Activated T-helper 17 cell treated with anti-CD3 and anti-CD28 coated beads, Interleukin-2, amount 50 U/mL, for 72 hours (primary cell): ENCODE results near the gene BATF2. TPM values are rescaled to one million over a fixed set of nuclear protein-coding genes. Genes with fewer than 3 reads are reported as not detected.
"Not testable (repeated sequence)": the region's sequence is repeated elsewhere in the genome, so short reads cannot be mapped to it uniquely, and the experiment has no call there.

Experiments used
- ATAC-seq: fragments of 150-1000 bp; cut with Tn5 transposase; replicated peaks from 2 replicates; pipeline ENCODE4 v1.10.0; 2021; ENCODE audit warnings: mild to moderate bottlenecking, moderate library complexity
- H3K27ac Mint-ChIP-seq: one replicate; pipeline ENCODE4 v1.8.0; 2022; ENCODE audit warnings: mixed read lengths
- H3K27me3 Mint-ChIP-seq: one replicate; pipeline ENCODE4 v1.8.0; 2022; ENCODE audit warnings: mixed read lengths
- H3K36me3 Mint-ChIP-seq: one replicate; pipeline ENCODE4 v1.8.0; 2022; ENCODE audit warnings: low read depth, mild to moderate bottlenecking, mixed read lengths
- H3K4me1 Mint-ChIP-seq: one replicate; pipeline ENCODE4 v1.8.0; 2022; ENCODE audit warnings: mixed read lengths
- H3K4me3 Mint-ChIP-seq: one replicate; pipeline ENCODE4 v1.8.0; 2022; ENCODE audit warnings: mild to moderate bottlenecking, mixed read lengths
- H3K9me3 Mint-ChIP-seq: one replicate; pipeline ENCODE4 v1.8.0; 2022; ENCODE audit warnings: mixed read lengths
- total RNA-seq, 2 donors: library from RNA; stranded (reverse); gene quantifications; one replicate each; pipeline ENCODE4 v1.2.3, GENCODE V29; 2022

The BATF2 gene
- total RNA-seq, 2 donors from 2014 or later = 0.28 to 0.37 TPM

DNA sequence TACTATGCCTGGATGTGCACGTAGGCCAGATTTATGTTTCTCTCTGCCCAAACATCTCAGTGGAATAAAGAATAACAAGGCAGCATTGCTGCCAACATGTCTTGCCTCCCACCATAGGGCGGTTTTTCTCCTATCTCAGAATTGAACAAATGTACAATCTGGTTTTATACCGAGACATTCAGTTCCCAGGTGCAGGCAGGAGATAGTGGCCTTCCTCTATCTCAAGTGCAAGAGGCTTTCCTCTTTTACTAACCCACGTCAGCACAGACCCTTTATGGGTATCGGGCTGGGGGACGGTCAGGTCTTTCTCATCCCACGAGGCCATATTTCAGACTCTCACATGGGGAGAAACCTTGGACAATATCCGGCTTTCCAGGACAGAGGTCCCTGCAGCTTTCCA, 26.7 kb upstream of the BATF2 start:
- Mint-ChIP-seq H3K4me1 (peaks cover 11% of the 10 kb centered on the region), H3K36me3 (peaks cover 12% of the 10 kb centered on the region)
- H3K27ac Mint-ChIP-seq, H3K27me3 Mint-ChIP-seq, H3K4me3 Mint-ChIP-seq, ATAC-seq, H3K9me3 Mint-ChIP-seq: not testable (repeated sequence)

DNA sequence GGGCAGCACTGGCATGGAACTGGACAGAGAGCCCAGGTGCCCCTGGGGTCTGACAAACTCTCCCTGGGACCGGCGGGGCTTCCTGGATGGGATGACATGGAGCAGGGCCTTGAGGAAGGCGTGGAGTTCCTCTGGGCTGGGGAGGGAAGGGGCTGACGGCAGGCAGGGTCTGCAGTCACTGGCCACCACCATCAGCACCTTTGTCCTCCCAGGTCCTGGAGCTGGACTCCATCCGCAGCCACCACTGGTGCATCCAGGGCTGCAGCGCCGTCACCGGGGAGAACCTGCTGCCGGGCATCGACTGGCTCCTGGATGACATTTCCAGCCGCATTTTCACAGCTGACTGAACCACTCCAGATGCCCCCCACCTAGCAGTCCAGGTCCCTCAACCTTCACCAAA, 24.7 kb upstream of the BATF2 start:
- ATAC-seq = no peak
- Mint-ChIP-seq H3K27me3 (no peaks in the 10 kb centered on the region), H3K4me3 (no peak overlapping the region), H3K9me3 (no peaks in the 10 kb centered on the region), H3K36me3 (peaks cover 17% of the 10 kb centered on the region), H3K4me1 (peaks cover 5% of the 10 kb centered on the region), H3K27ac (no peak overlapping the region)

DNA sequence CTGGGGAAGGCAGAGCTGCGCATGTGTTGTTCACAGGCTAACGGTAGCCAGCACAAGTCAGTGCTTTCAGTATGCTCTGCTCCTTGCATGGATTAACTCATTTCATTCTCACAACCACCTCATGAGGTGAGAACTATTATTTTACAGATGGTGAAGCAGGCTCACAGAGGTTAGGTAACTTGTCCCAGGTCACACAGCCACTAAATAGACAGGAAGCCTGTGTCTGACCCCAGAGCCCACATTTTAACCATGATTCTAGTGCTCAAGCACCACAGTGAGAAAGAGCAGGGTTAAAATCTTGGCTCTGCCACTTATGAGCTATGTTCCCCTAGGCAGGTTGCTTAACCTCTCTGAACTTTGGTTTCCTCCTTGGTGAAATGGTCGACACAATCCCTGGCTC, 24.2 kb upstream of the BATF2 start:
- Mint-ChIP-seq H3K4me1 (peaks cover 9% of the 10 kb centered on the region), H3K36me3 (peaks cover 18% of the 10 kb centered on the region), H3K27me3 (no peaks in the 10 kb centered on the region), H3K9me3 (no peaks in the 10 kb centered on the region), H3K4me3 (no peak overlapping the region), H3K27ac (no peak overlapping the region)
- no peak for ATAC-seq

DNA sequence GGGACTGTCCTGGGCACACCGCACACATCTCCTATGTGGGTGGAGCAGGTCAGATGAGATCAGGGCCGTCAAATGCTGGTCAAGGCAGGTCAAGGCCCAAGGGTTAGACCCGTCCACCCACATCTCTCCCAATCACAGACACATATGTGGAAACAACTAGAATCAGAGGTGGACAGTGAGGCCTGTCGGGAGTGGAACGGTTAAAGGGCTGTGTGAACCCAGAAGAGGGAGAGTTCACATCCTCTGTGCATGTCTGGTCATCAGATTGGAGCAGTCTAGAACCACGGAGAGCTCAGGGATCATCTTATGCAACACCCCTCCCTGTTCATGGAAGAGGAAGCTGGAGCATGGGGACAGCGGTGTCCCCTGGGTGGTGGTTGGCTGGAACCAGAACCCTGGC, 23.1 kb upstream of the BATF2 start:
- ATAC-seq = no peak
- H3K4me3 Mint-ChIP-seq = no peak overlapping the region

DNA sequence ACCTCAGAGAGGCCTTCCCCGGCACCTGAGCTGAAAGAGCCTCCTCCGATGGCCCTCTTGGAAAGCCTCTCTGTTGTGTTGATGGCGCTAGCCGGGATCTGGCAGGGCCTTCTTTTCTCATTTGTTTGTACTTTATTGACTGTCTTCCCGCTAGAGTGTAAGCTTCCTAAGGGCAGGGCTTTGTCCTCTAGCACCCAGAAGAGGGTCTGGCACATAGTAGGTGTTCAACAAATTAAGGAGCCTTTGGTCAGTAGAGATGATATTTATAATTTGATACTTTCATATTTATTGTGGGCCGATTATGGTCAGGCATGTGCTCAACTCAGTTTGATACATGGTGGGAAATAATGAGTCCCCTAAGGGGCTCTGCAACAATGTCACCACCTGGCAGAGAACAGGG, 21.2 kb upstream of the BATF2 start:
- Mint-ChIP-seq H3K27me3 (no peaks in the 10 kb centered on the region), H3K4me1 (peaks cover 19% of the 10 kb centered on the region), H3K36me3 (peaks cover 18% of the 10 kb centered on the region), H3K9me3 (no peaks in the 10 kb centered on the region), H3K4me3 (no peak overlapping the region), H3K27ac (no peak overlapping the region)
- no peak for ATAC-seq

More for the DNA sequence above, 23.1 kb upstream of the BATF2 start:
- Mint-ChIP-seq H3K27ac (peak overlapping the region; percentile 63), H3K36me3 (peaks cover 18% of the 10 kb centered on the region), H3K4me1 (peaks cover 14% of the 10 kb centered on the region), H3K27me3 (no peaks in the 10 kb centered on the region), H3K9me3 (no peaks in the 10 kb centered on the region)

DNA sequence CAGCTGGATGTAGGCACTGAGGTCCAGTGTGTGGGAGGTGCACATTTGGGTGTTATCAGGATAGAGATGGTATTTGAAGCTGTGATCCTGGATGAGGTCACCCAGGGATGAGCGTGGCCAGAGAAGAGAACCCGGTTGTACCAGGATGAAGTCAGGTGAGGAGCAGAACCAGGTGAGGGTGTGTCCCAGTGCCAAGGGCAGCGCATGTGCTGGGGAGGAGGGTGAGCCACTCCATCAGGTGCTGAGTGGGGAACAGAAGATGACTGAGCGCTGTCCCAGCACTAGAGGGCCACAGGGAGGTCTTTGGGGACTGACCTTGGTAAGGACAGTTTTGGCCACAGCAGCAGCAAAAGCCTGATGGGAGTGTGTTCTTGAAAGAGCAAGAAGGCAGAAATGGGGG, 19.9 kb upstream of the BATF2 start:
- Mint-ChIP-seq H3K27ac (peak overlapping the region; percentile 53), H3K9me3 (no peaks in the 10 kb centered on the region), H3K36me3 (peaks cover 18% of the 10 kb centered on the region), H3K4me3 (no peak overlapping the region), H3K4me1 (peaks cover 21% of the 10 kb centered on the region), H3K27me3 (no peaks in the 10 kb centered on the region)
- no peak for ATAC-seq

DNA sequence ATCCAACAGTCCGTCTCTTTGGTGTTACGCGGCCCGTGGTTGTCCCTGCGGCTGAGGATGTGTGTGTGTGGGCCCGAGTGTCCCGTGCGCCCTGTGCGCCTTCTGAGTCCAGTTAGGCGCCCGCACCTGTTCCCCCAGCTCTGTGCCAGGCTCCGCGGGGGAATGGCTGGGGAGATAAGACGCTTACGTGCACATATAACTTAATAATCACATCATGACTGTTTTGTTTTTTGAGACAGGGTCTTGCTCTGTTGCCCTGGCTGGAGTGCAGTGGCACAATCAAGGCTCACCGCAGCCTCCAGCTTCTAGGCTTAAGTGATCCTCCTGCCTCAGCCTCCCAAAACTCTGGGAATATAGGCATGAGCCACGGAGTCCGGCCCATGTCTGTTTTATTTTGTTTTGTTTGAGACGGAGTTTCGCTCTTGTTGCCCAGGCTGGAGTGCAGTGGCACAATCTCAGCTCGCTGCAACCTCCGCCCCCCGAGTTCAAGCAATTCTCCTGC, 18.0 kb upstream of the BATF2 start:
- H3K36me3 Mint-ChIP-seq = peaks cover 17% of the 10 kb centered on the region
- no peak for ATAC-seq
- H3K4me3 Mint-ChIP-seq = peak overlapping the region; percentile 80
- peak overlapping the region; percentile 83 for H3K27ac Mint-ChIP-seq
- H3K9me3 Mint-ChIP-seq = no peaks in the 10 kb centered on the region
- H3K27me3 Mint-ChIP-seq = no peaks in the 10 kb centered on the region
- H3K4me1 Mint-ChIP-seq = peaks cover 21% of the 10 kb centered on the region

DNA sequence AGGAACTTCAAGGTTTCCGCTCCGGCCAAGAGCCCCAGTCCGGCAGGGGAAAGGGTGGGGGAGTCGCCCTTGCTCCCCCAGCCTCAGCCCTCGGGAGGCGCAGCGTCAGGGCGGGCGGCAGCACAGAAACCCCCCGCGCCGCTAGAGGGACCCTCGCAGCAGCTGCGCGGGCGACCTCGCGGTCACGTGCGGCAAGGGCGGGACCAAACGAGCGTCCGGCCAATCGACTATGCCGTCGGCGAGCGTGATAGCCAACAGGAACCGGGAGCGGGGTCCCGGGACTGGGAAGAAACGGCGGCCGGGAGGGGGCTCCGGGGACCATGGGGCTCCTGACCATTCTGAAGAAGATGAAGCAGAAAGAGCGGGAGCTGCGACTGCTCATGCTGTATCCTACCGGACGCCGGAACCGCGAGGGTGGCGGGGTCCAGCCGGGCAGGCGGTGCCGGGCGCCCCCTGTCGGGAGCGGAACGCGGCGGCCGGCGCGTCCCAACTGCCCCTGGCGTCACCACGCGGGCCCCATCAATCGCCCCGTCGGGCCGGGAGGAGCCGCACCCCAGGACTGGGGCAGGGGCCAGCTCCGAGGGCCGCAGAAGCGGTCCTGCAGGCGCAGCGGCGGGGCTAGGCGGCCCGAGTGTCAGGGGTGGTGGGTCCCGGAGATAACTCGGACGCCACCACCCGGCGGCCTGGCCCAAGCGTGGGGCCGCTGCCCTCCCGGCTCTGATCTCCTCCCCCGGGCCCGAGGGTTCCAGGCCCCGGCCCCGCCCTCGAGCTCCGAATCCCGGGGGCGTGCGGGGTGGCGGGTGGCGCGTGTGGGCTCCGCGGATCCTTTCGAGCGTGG, 17.3 kb upstream of the BATF2 start, which contains the start of gene ARL2:
Gene ARL2, plus strand, starts transcription at position 273 of the 838 bp plus-strand sequence. Its CDS starts 48 bp downstream, at position 321.
- no peaks in the 10 kb centered on the region for H3K9me3 Mint-ChIP-seq
- ATAC-seq = peak; percentile 82
- H3K27ac Mint-ChIP-seq = peak within 1 kb of the TSS; percentile 94

DNA sequence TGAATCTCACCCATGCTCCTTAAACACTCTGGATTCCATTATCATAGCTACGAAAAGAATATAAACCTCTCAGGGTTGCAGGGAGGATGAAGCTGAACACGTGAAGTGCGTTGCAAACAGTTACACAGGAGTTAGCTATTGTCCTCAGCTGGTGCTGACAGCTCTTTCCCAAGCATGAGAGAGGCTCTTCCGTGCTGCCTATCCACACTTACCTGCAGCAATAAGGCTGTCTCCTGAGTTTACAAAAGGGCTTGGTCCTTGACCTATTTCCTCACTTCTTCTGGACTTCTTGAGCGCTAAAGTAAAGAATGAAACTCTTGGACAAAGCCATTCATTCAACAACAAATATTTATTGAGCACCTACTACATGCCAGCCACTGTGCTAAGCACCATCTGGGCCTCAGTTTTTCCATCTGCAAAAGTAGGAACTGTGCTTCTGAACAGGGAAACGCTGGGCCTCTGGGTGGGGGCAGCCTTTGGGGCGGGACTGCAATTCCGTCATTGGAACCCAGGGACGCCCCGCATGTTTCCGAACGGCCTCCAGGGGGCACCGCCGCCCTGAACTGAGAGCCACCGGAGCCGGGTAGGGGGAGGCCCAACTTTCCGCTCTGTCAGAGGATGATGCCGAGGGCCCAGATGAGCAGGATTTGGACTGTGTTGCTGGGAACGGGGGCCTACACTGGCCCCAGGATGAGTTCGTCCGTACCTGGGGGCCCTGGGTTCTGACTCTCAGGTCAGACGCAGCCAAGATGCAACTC, 16.5 kb upstream of the BATF2 start:
- Mint-ChIP-seq H3K27me3 (no peaks in the 10 kb centered on the region), H3K36me3 (peaks cover 6% of the 10 kb centered on the region), H3K9me3 (no peaks in the 10 kb centered on the region), H3K4me1 (peaks cover 21% of the 10 kb centered on the region), H3K4me3 (peak overlapping the region; percentile 87), H3K27ac (peak overlapping the region; percentile 94)
- ATAC-seq = peak; percentile 86

More for the DNA sequence above, 17.3 kb upstream of the BATF2 start, which contains the start of gene ARL2:
- H3K4me1 Mint-ChIP-seq = peaks cover 21% of the 10 kb centered on the region
- no peaks in the 10 kb centered on the region for H3K27me3 Mint-ChIP-seq
- H3K36me3 Mint-ChIP-seq = peaks cover 10% of the 10 kb centered on the region
- peak within 1 kb of the TSS; percentile 87 for H3K4me3 Mint-ChIP-seq

DNA sequence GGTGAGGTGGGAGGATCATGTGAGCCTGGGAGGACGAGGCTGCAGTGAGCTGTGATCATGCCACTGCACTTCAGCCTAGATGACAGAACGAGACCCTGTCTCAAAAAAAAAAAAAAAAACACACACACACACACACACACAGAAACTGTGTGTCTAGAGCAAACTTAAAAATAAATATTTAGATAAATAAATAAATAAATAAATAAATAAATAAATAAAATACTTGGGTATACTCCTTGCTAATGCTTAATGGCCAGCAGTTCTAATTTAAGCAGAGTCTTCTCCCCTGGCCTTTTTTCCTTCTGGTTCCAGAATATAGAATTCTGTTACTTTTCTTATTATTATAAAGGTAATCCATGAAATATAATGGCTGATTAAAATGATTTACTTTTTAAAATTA, 12.1 kb upstream of the BATF2 start:
- ATAC-seq = no peak
- Mint-ChIP-seq H3K27me3 (no peaks in the 10 kb centered on the region), H3K27ac (no peak overlapping the region), H3K4me1 (peaks cover 7% of the 10 kb centered on the region), H3K9me3 (no peaks in the 10 kb centered on the region), H3K36me3 (no peaks in the 10 kb centered on the region), H3K4me3 (no peak overlapping the region)

DNA sequence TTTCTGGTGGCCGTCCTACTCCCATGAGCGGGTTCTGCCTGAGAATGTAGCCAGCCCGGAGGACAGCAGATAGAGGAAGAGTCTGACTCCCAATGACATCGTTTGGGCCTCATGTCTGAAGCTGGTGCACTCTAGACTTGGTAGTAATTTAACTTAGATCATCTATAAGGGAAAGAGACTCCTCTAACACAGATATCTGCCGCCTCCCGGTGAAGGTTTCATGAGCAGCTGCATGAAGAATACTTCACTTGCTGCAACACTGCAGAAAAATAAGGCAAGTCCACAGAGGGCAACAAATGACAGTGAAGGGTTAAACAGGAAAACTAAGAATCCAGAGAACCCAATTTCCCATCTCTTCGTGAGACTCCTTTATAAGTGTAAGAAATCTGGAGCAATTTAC, 11.2 kb upstream of the BATF2 start:
- Mint-ChIP-seq H3K27me3 (no peaks in the 10 kb centered on the region), H3K9me3 (no peaks in the 10 kb centered on the region), H3K36me3 (no peaks in the 10 kb centered on the region), H3K4me1 (peaks cover 3% of the 10 kb centered on the region), H3K4me3 (no peak overlapping the region), H3K27ac (no peak overlapping the region)
- ATAC-seq = no peak

DNA sequence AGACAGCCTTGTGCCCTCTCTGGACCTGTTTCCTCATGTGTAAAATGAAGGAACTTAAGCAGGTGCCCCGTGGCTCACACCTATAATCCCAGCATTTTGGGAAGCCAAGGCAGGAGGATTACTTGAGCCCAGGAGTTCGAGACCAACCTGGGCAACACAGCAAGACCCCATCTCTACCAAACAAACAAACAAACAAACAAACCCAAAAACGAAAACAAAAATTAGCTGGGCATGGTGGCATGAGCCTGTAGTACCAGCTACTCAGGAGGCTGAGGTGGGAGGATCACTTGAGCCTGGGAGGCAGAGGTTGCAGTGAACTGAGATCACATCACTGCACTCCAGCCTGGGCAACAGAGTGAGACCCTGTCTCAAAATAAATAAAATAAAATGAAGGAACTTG, 7.2 kb upstream of the BATF2 start:
- H3K9me3 Mint-ChIP-seq, H3K4me3 Mint-ChIP-seq, ATAC-seq, H3K4me1 Mint-ChIP-seq, H3K27ac Mint-ChIP-seq, H3K27me3 Mint-ChIP-seq, H3K36me3 Mint-ChIP-seq: not testable (repeated sequence)

DNA sequence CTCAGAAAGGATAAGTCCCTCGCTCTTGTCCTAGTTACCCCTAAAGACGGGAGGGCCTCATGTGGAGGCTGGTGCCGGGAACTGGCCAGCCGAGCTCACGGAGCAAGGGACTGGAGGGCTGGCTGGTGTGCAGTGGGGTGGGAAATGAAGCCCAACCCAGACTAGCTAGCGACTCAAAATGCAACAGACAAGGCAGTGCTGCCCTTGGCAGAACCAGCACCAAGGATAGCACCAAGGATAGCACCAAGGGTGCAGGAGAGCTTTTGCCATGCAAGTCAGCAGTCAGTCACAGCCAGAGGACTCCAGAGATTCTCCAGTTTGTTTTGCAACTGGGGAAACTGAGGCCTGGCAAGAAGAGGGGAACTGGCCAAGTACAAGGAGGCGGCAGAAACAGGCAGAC, 6.5 kb upstream of the BATF2 start:
- no peak for ATAC-seq
- Mint-ChIP-seq H3K4me3 (no peak overlapping the region), H3K4me1 (peaks cover 7% of the 10 kb centered on the region), H3K27ac (no peak overlapping the region), H3K27me3 (no peaks in the 10 kb centered on the region), H3K36me3 (no peaks in the 10 kb centered on the region), H3K9me3 (no peaks in the 10 kb centered on the region)

DNA sequence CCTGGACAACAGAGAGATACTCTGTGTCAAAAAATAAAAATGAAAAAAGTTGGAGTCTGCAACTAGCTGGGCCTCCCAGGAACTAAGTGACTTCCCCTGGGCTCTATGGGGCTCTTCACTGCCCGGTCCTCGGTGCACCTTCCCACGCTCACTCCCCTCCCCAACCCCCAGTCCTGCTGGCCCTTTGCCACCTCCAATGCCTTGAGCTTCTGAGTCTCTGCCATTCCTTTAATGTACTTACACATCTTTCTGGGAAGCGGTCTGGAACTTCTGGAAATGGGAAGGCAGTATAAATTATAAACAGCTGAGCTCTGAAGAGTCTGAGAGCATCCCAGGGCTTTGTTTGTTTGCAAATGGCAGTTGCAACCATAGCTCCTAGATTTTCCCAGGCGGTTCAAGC, 5.9 kb upstream of the BATF2 start:
- Mint-ChIP-seq H3K27me3 (no peaks in the 10 kb centered on the region), H3K4me1 (peaks cover 9% of the 10 kb centered on the region)

DNA sequence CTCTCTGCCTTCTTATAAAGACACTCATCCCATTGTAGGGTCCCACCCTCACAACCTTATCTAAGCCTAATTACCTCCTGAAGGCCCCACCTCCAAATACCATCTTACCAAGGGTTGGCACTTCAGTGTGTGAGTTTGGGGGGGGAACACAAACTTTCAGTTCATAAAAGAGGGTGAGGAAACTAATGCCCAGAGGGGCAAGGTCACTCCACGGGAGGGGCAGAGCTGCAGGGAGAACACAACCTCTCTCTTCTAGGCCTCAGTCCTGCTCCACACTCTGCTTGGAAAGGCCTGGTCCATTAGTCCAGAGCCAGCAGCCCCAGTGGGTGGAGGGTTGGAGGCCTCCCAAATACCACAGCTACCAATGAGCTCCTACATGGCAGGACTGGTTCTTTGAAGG, 2.7 kb upstream of the BATF2 start:
- no peak for ATAC-seq
- Mint-ChIP-seq H3K36me3 (no peaks in the 10 kb centered on the region), H3K9me3 (no peaks in the 10 kb centered on the region), H3K4me1 (peaks cover 9% of the 10 kb centered on the region), H3K27me3 (no peaks in the 10 kb centered on the region), H3K27ac (peak overlapping the region; percentile 92), H3K4me3 (peak overlapping the region; percentile 79)

More for the DNA sequence above, 5.9 kb upstream of the BATF2 start:
- no peaks in the 10 kb centered on the region for H3K36me3 Mint-ChIP-seq
- H3K4me3 Mint-ChIP-seq = no peak overlapping the region
- ATAC-seq = no peak
- no peak overlapping the region for H3K27ac Mint-ChIP-seq
- no peaks in the 10 kb centered on the region for H3K9me3 Mint-ChIP-seq
